ENCODE measurements around the gene TCEA3.

- TF ChIP-seq POLR2A (IDR thresholded peaks at IDR 0.05) (no peak), CTCF (IDR thresholded peaks at IDR 0.05) (no peak)
Measured at GRCh38 chr1:23394684-23395083, 29.9 kb downstream of the TCEA3 start.
